K562 (cell line): Measurements from ENCODE around the gene RXFP3. TPM values are rescaled to one million over a fixed set of nuclear protein-coding genes. Genes with fewer than 3 reads are reported as not detected.

Experiments used
- ATAC-seq: fragments of 200-7000 bp; cut with Tn5 transposase; 3 replicates; pipeline ENCODE4 v1.9.1; 2020; ENCODE audit warnings: moderate library complexity
- BruUV-seq: library from RNA; stranded (reverse); fragments of 400-500 nt; replicated peaks from 2 replicates; lab custom pipeline; 2021; lab: Mats Ljungman, UMichigan
- CTCF ChIA-PET: fragments of 300-600 bp; formaldehyde crosslinking; extraction: SDS; loops from one replicate; lab custom pipeline; 2021; ENCODE audit warnings: low intra/inter-chr PET ratio; lab: Yijun Ruan, JAX
- POLR2A ChIA-PET: fragments of 300-600, 350-650 bp; sonication (Branson Sonifier 250); formaldehyde crosslinking; extraction: SDS; loops from one replicate; lab custom pipeline; 2021; ENCODE audit warnings: antibody characterized with exemption, inconsistent platforms; lab: Yijun Ruan, JAX
- DNase-seq, 4 experiments: peaks; one replicate each; pipeline versions ENCODE4 v3.0.0 to v3.0.0-alpha.2; 2011 to 2018; ENCODE audit warnings: low spot score in 3 of 4, mixed read lengths in 3 of 4; ENCODE audit errors: extremely low read depth in 1 of 4
- FAIRE-seq: peaks from 2 replicates; lab custom pipeline; 2011; peaks lifted over from hg19 to GRCh38; lab: Jason Lieb, UNC
- H2AFZ ChIP-seq: 2 replicates; pipeline ENCODE4 v1.6.0; 2011; ENCODE audit warnings: low read depth, low read length, control low read depth, inconsistent platforms
- H3K27ac ChIP-seq: fragments of 200-600 bp; 3 replicates; pipeline ENCODE4 v1.8.0; 2011; ENCODE audit warnings: low read depth, mild to moderate bottlenecking, control low read depth, inconsistent platforms, low read length, moderate library complexity, mixed read lengths; ENCODE audit errors: extremely low read depth
- H3K27me3 ChIP-seq, 2 experiments: fragments of 300-600 bp in 1 of 2; 2 replicates in 1 of 2; 3 replicates in 1 of 2; pipeline versions ENCODE4 v1.6.0 to v1.8.0; 2011; ENCODE audit warnings: inconsistent platforms in 2 of 2, low read length in 2 of 2, mild to moderate bottlenecking in 1 of 2, mixed read lengths in 1 of 2, moderate library complexity in 1 of 2; ENCODE audit not compliant: control insufficient read depth in 2 of 2, insufficient read depth in 2 of 2
- H3K36me3 ChIP-seq: fragments of 300-600 bp; 3 replicates; pipeline ENCODE4 v1.8.0; 2011; ENCODE audit warnings: mild to moderate bottlenecking, low read length, inconsistent platforms; ENCODE audit not compliant: control insufficient read depth, insufficient read depth
- H3K4me1 ChIP-seq, 2 experiments: fragments of 200-600 bp in 1 of 2; replicated peaks in 1 of 2; 2 replicates in 1 of 2; 3 replicates in 1 of 2; pipeline versions ENCODE4 v1.5.1 to v1.8.0; 2011; ENCODE audit warnings: inconsistent platforms in 2 of 2, low read length in 2 of 2, mild to moderate bottlenecking in 1 of 2, mixed read lengths in 1 of 2, moderate library complexity in 1 of 2; ENCODE audit not compliant: control insufficient read depth in 2 of 2, insufficient read depth in 2 of 2
- H3K4me2 ChIP-seq: 2 replicates; pipeline ENCODE4 v1.6.1; 2011; ENCODE audit warnings: low read length, control low read depth, inconsistent platforms, mixed read lengths; ENCODE audit not compliant: insufficient read depth
- H3K4me3 ChIP-seq: fragments of 200-600 bp; sonication (generic), shearing (Covaris generic); 2 replicates; pipeline ENCODE4 v1.5.1; 2016; ENCODE audit warnings: control low read depth, inconsistent platforms
- H3K79me2 ChIP-seq: fragments of 200-600 bp; 3 replicates; pipeline ENCODE4 v1.8.0; 2011; ENCODE audit warnings: low read length, inconsistent platforms; ENCODE audit not compliant: control insufficient read depth, insufficient read depth
- H3K9ac ChIP-seq, 2 experiments: 2 replicates each; pipeline versions ENCODE4 v1.6.0 to v1.6.1; 2011; ENCODE audit warnings: low read depth in 2 of 2, low read length in 2 of 2, control low read depth in 1 of 2, inconsistent platforms in 1 of 2, mild to moderate bottlenecking in 1 of 2, mixed read lengths in 1 of 2; ENCODE audit not compliant: insufficient read depth in 1 of 2
- H3K9me1 ChIP-seq: one replicate; pipeline ENCODE4 v1.6.0; 2011; ENCODE audit warnings: inconsistent platforms, mild to moderate bottlenecking, low read length, moderate library complexity; ENCODE audit not compliant: control insufficient read depth, insufficient read depth
- H3K9me3 ChIP-seq: replicated peaks from 2 replicates; pipeline ENCODE4 v1.5.1; 2011; ENCODE audit warnings: low read depth, low read length, inconsistent platforms; ENCODE audit not compliant: control insufficient read depth, insufficient read depth
- H4K20me1 ChIP-seq: replicated peaks from 2 replicates; pipeline ENCODE4 v1.6.1; 2011; ENCODE audit warnings: low read length, inconsistent platforms, mixed read lengths; ENCODE audit not compliant: control insufficient read depth, insufficient read depth
- CHCHD3 ChIP-seq: fragments of 250-450 bp; sonication (Bioruptor Pico); IDR thresholded peaks from 2 replicates; pipeline ENCODE4 v2.1.2; 2022; ENCODE audit warnings: mild to moderate bottlenecking
- ERF ChIP-seq: fragments of 450-650 bp; formaldehyde crosslinking; IDR thresholded peaks from 2 replicates; pipeline ENCODE4 v1.4.0; 2020; ENCODE audit warnings: mild to moderate bottlenecking, mixed read lengths
- ESRRA ChIP-seq: fragments of 450-650 bp; IDR thresholded peaks from 2 replicates; pipeline ENCODE4 v1.6.1; 2014; ENCODE audit warnings: low read depth, mild to moderate bottlenecking, moderate library complexity, borderline replicate concordance
- MTA1 ChIP-seq: fragments of 450-650 bp; IDR thresholded peaks from 2 replicates; pipeline ENCODE4 v1.6.1; 2017; ENCODE audit warnings: borderline replicate concordance
- NUFIP1 ChIP-seq: fragments of 450-650 bp; IDR thresholded peaks from 2 replicates; pipeline ENCODE4 v1.6.1; 2018; ENCODE audit not compliant: partially characterized antibody
- SIX5 ChIP-seq, 2 experiments: IDR thresholded peaks; 2 replicates each; pipeline ENCODE4 v1.6.1; 2011; ENCODE audit warnings: low read length in 2 of 2, borderline replicate concordance in 1 of 2, low read depth in 1 of 2, mild to moderate bottlenecking in 1 of 2, moderate library complexity in 1 of 2; ENCODE audit not compliant: insufficient read depth in 1 of 2
- TSHZ1 ChIP-seq: fragments of 250-450 bp; sonication (Bioruptor Pico); IDR thresholded peaks from 2 replicates; pipeline ENCODE4 v1.4.0; 2020; ENCODE audit warnings: mild to moderate bottlenecking, moderate library complexity
- WGBS: fragments of 100-300 bp; shearing (Covaris generic); methylation state at CpG from one replicate; pipeline ENCODE4 v1.1.6; 2016; ENCODE audit warnings: low coverage, mixed read lengths; ENCODE audit not compliant: insufficient coverage; ENCODE audit errors: missing lambda C conversion rate; 5-methylcytosine and 5-hydroxymethylcytosine counted together
- in situ Hi-C: fragments of 300-500 bp; cut with MboI; formaldehyde crosslinking; loops from 4 replicates; pipeline ENCODE4 v1.15.0; 2018; ENCODE audit warnings: inconsistent platforms, mixed read lengths
- intact Hi-C: fragments of 100-400 bp; cut with micrococcal nuclease; formaldehyde crosslinking; loops from 2 replicates; pipeline ENCODE4 v1.14.2; 2022
- polyA plus RNA-seq, 8 experiments: library from polyadenylated mRNA; depleted of rRNA in 4 of 8; stranded (reverse) in 5 of 8; unstranded in 3 of 8; fragments of >200 nt; fragmentation: Nextera tagmentation in 2 of 8; fragmentation: Illumina TruSeq in 1 of 8; extraction: Ambion mirVana in 2 of 8; extraction: Trizol in 1 of 8; gene quantifications; 2 replicates each; pipeline versions ENCODE4 v1.2.1 to v1.2.3, GENCODE V29; 2011 to 2014; ENCODE audit warnings: inconsistent platforms in 1 of 8, missing spikeins in 1 of 8
- total RNA-seq, 7 experiments: library from RNA; depleted of rRNA in 6 of 7; stranded (reverse); fragments of >200 nt in 6 of 7; fragmentation: Illumina TruSeq in 2 of 7; extraction: Trizol in 2 of 7; gene quantifications; 2 replicates each; pipeline versions ENCODE4 v1.2.1 to v1.2.3, GENCODE V29; 2011 to 2021; ENCODE audit warnings: low replicate concordance in 1 of 7
- TF ChIP-seq, protein P1 (sequence below): fragments of 450-650 bp; IDR thresholded peaks from 2 replicates; pipeline ENCODE4 v1.6.1; 2016
- TF ChIP-seq, protein P2 (sequence below), 2 experiments: fragments of 450-650 bp in 1 of 2; sonication (generic) in 1 of 2; formaldehyde crosslinking in 1 of 2; IDR thresholded peaks; 2 replicates each; pipeline versions ENCODE4 v1.7.1 to v1.9.0; 2016 to 2022; ENCODE audit warnings: inconsistent platforms in 1 of 2, mild to moderate bottlenecking in 1 of 2, missing genetic modification reagents in 1 of 2

RXFP3 gene
- total and polyA plus RNA-seq, 9 of the 15 experiments (the other 6 are each of a cell fraction or from before 2014, with no cell fraction given), result not detected

GRCh38 chr5:33941090-33941489 is 4.9 kb downstream of the RXFP3 start:
- H3K36me3 ChIP-seq, result no peaks in the 10 kb centered on the region
- H4K20me1 ChIP-seq, result no peaks in the 10 kb centered on the region
- no peaks in the 10 kb centered on the region for H3K9me3 ChIP-seq
- ChIA-PET CTCF (no interaction called here), POLR2A (no interaction called here)
- BruUV-seq, result no TSS peak
- H3K27ac ChIP-seq, result no peak overlapping the region
- no peaks in the 10 kb centered on the region for H3K9me1 ChIP-seq
- H3K27me3 ChIP-seq, result peaks cover 21 to 44% of the 10 kb centered on the region in 2 experiments
- intact Hi-C loops (no loop called here), in situ Hi-C loops (no loop called here)
- DNase-seq, result no peak
- no peak for ATAC-seq
- FAIRE-seq, result no peak
- H2AFZ ChIP-seq, result no peak overlapping the region
- peaks cover 0 to 14% of the 10 kb centered on the region in 2 experiments; a peak in 2 of 5 replicates for H3K4me1 ChIP-seq
- WGBS, result 5% methylated on average over 5 of the region's 5 CpGs
- no peak overlapping the region for H3K4me3 ChIP-seq
- H3K79me2 ChIP-seq, result no peaks in the 10 kb centered on the region
- no peak overlapping the region for H3K4me2 ChIP-seq
- no peak overlapping the region for H3K9ac ChIP-seq
- no peak for TF ChIP-seq MTA1
- no peak for TF ChIP-seq SIX5 (IDR thresholded peaks at IDR 0.05; ENCODE audit: borderline replicate concordance in 1 of 2, insufficient read depth in 1 of 2, low read depth in 1 of 2, low read length in 2 of 2)
- no peak for TF ChIP-seq ERF
- TF ChIP-seq TSHZ1 (CRISPR knock-in tag), result no peak
- TF ChIP-seq NUFIP1, result no peak
- TF ChIP-seq, protein P1, sequence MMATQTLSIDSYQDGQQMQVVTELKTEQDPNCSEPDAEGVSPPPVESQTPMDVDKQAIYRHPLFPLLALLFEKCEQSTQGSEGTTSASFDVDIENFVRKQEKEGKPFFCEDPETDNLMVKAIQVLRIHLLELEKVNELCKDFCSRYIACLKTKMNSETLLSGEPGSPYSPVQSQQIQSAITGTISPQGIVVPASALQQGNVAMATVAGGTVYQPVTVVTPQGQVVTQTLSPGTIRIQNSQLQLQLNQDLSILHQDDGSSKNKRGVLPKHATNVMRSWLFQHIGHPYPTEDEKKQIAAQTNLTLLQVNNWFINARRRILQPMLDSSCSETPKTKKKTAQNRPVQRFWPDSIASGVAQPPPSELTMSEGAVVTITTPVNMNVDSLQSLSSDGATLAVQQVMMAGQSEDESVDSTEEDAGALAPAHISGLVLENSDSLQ, result no peak
- no peak for TF ChIP-seq CHCHD3 (CRISPR knock-in tag)
- TF ChIP-seq ESRRA, result no peak
- TF ChIP-seq, protein P2, sequence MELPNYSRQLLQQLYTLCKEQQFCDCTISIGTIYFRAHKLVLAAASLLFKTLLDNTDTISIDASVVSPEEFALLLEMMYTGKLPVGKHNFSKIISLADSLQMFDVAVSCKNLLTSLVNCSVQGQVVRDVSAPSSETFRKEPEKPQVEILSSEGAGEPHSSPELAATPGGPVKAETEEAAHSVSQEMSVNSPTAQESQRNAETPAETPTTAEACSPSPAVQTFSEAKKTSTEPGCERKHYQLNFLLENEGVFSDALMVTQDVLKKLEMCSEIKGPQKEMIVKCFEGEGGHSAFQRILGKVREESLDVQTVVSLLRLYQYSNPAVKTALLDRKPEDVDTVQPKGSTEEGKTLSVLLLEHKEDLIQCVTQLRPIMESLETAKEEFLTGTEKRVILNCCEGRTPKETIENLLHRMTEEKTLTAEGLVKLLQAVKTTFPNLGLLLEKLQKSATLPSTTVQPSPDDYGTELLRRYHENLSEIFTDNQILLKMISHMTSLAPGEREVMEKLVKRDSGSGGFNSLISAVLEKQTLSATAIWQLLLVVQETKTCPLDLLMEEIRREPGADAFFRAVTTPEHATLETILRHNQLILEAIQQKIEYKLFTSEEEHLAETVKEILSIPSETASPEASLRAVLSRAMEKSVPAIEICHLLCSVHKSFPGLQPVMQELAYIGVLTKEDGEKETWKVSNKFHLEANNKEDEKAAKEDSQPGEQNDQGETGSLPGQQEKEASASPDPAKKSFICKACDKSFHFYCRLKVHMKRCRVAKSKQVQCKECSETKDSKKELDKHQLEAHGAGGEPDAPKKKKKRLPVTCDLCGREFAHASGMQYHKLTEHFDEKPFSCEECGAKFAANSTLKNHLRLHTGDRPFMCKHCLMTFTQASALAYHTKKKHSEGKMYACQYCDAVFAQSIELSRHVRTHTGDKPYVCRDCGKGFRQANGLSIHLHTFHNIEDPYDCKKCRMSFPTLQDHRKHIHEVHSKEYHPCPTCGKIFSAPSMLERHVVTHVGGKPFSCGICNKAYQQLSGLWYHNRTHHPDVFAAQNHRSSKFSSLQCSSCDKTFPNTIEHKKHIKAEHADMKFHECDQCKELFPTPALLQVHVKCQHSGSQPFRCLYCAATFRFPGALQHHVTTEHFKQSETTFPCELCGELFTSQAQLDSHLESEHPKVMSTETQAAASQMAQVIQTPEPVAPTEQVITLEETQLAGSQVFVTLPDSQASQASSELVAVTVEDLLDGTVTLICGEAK (IDR thresholded peaks at IDR 0.05), result no peak
- TF ChIP-seq, protein P2 (CRISPR knock-in tag; IDR thresholded peaks at IDR 0.05), result no peak
